CMK (cell line): ENCODE data around the gene APOBEC3C.
"Not testable (repeated sequence)": the region's sequence is repeated elsewhere in the genome, so short reads cannot be mapped to it uniquely, and the experiment has no call there.

Source experiments
- DNase-seq: peaks from one replicate; pipeline ENCODE4 v3.0.0-alpha.2; 2010; ENCODE audit warnings: low read depth

The APOBEC3C gene

GRCh38 chr22:39013942-39014722 lies at the start of gene APOBEC3C:
Gene APOBEC3C, plus strand, starts transcription at chr22:39014257. Its CDS starts 106 bp downstream, at chr22:39014363.
- DNase-seq = peak; percentile 85

GRCh38 chr22:38964306-38964705 lies 49.8 kb upstream of the APOBEC3C start:
- no peak for DNase-seq

DNA sequence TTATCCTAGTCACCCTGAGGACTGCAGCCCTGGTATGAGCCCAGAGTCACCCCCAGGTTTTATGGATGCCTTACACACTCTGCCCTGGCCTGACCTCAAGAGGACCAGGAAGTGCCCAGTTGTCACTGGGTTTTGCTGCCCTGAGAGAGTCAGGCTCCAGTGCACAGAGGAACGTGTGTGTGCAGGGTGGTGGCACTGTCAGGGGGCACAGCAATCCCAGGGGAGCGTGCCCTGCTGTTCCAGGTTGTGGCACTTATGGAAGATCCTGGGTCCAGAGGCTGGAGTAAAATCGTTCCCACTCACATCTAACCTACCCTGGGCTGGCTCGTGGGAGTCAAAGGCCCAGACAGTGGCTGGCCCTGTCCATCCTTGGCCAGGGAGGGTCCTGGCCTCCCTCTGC lies 49.1 kb upstream of the APOBEC3C start:
- no peak for DNase-seq

- no peak for DNase-seq
Observed at GRCh38 chr22:38965614-38966379, 48.3 kb upstream of the APOBEC3C start.

- no peak for DNase-seq
Observed at GRCh38 chr22:38966380-38966702, 47.7 kb upstream of the APOBEC3C start.

GRCh38 chr22:38966942-38967341 lies 47.1 kb upstream of the APOBEC3C start:
- DNase-seq = no peak

DNA sequence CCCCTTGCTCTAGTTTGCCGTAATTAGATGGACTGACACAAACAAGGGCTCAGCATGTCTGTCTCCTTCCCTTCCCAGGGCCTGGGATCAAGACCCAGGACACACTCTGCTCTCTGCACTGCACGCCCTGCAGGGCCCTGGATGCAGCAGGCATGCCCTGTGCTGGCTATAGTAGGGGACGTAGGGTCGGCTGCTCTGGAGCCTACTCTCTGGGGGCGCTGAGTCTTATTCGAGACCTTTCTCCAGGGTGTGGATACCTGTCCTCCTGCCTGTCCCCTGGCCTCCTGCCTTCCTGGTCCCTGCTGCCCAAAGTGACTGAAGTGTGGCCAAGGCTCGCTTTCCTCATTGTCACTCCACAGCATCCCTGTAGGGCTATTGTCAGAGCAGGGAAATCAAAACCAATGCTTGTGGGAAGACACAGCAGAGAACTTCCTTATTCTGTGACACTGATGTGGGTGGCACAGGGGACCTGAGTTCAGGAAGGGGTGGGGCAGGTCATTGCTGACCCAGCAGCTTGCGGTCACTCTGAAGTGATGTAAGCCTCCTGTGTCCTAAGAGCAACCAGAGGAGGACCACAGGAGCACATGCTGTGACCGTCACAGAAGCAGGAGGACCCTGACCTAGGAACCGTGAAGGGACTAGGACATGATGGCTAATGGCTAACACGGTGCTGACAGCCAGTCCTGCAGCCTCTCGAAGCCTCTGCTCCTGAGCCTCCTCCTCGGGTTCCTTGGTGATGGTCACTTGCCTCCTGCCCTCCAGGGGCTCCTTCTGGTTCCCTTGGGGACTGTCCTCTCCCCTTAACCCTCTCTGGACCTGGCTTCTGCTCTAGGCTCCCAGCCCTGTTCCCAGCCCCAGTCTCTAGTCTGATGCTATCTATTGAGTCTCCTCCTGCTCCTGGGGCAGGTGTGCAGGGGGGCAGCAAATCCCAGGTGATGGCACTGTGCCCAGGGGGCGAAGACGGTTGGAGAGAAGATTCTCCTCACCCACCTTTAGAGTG lies 46.3 kb upstream of the APOBEC3C start:
- DNase-seq = peak; percentile 50

- DNase-seq = no peak
Observed at GRCh38 chr22:38968801-38969200, 45.3 kb upstream of the APOBEC3C start.

- DNase-seq = no peak
Observed at GRCh38 chr22:38970551-38970950, 43.5 kb upstream of the APOBEC3C start.

DNA sequence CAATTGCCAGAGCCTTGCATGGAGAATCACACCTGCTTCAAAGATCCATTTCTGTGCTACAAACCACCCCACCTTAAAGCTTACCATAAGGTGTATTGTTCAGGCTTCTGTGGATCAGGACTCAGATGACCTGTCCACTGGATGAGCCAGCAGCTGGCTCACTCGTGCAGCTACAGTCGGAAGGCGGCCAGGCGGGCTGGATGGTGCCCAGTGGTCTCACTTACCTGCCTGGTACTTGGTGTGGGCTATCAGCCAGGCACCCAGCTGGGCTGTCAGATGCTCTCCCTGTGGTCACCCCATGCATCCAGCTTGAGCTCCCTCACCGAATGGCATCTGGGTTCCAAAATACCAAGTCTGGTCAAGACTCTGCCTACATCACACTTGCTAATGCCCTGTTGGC lies 42.9 kb upstream of the APOBEC3C start:
- DNase-seq = no peak

GRCh38 chr22:38971791-38972190 lies 42.3 kb upstream of the APOBEC3C start:
- no peak for DNase-seq

DNA sequence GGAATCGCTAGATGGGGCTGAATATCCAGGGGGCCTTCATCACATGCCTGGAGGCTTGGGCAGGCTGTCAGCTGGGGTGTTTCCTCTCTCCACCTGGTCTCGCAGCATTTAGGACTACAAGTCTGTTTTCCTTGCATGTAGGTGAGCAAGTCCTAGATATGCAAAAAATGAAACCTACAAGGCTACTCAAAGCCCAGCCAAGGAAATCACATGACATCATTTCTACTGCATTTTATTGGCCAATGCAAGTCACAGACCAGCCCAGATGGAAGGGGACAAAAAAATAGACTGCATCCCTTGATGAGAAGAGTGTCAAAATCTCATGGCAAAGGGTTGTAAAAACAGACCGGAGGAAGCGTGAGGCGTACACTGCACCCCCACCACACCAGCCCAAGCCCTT lies 41.5 kb upstream of the APOBEC3C start:
- no peak for DNase-seq

- DNase-seq = no peak
Observed at GRCh38 chr22:38973289-38974169, 40.5 kb upstream of the APOBEC3C start.

DNA sequence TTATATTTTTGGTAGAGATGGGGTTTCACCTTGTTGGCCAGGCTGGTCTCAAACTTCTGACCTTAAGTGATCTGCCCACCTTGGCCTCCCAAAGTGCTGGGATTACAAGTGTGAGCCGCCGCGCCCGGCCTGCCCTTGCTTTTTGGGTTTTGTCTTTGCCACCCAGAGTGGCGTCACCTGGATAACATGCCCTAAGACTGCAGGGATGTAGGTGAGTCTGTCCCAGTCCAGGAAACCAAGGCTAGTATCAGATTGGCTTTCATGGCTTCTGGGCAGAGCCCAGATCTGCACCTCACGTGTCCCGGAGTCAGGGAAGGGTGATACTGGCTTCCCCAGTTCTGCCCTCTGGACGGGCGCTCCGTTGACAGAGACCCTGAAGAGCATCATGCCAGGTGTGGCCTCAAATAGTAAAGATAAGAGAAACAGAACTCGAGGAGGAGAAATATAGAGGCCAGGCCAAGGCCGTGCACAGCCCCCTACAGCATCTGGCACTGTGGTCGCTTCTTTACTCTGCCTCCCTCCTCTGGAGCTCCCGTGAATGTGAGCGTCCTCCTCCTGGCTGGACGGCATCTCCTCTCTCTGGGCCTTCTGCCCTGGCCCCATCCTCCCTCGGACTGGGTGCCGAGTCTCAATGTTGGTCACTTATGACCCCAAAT lies 39.8 kb upstream of the APOBEC3C start:
- no peak for DNase-seq

- DNase-seq = no peak
Observed at GRCh38 chr22:38974826-38975175, 39.3 kb upstream of the APOBEC3C start.

- DNase-seq = not testable (repeated sequence)
Observed at GRCh38 chr22:38977289-38977688, 36.8 kb upstream of the APOBEC3C start.

- not testable (repeated sequence) for DNase-seq
Observed at GRCh38 chr22:38980587-38980986, 33.5 kb upstream of the APOBEC3C start.

DNA sequence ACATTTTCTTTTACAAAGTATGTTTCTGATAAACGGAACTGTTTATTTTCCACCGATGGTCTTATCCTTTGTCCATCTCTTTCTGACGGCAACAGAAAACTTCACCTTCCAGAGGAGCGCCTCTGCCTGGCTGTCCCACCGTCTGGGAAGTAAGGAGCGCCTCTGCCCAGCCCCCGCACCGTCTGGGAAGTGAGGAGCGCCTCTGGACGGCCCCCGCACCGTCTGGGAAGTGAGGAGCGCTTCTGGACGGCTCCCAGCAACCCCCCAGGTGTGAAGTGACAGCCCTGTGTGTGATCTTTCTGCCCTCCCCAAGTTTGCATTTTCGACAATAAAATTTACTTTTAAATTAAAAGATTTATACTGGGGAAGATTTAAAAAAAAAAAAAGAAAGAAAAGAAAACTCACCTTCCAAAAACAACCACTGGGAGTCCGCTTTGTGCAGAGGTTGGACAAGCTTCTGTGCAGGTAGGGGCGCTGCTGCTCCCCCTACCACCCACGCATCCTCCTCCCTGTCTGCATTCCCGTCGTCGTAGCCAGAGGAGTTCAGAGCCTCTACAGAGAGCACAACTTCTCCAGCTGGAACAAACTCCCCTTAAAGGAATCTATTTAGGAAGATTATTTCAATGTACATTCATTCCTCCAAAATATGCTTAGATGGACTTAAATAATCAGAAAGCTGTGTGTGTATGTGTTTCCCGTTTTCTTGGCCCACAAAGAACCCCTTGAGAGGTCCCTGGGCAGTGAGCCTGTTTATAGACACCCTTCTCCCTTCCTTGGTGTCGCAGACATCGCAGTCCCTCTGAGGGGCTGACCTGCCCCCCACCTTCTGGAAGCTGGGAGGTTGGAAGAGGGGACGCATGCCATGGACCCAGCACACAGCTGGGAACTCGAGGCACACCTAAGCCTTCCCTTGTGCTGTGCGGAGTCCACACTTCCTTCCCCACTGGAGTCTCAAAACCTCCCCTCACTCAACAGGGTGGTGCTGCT lies 32.8 kb upstream of the APOBEC3C start:
- no peak for DNase-seq
